Neural cell (in vitro differentiated cells): ENCODE measurements around the gene KLK4. TPM values are rescaled to one million over a fixed set of nuclear protein-coding genes. Genes with fewer than 3 reads are reported as not detected.

ENCODE experiments used
- H2AFZ ChIP-seq: fragments of 200-600, 300-800 bp; sonication (generic), shearing (Covaris generic); 2 replicates; pipeline ENCODE4 v1.6.0; 2014; ENCODE audit warnings: low read depth, mild to moderate bottlenecking, antibody characterized with exemption, low read length, moderate library complexity
- H3F3A ChIP-seq: fragments of 200-600 bp; shearing (Covaris generic); 2 replicates; pipeline ENCODE4 v1.6.1; 2016; ENCODE audit warnings: mild to moderate bottlenecking, moderate library complexity, mixed read lengths, antibody characterized with exemption, low read length; ENCODE audit not compliant: insufficient read depth, poor library complexity, severe bottlenecking
- H3K27ac ChIP-seq: fragments of 200-600, 300-800 bp; sonication (generic), shearing (Covaris generic); 2 replicates; pipeline ENCODE4 v1.5.1; 2014; ENCODE audit warnings: mild to moderate bottlenecking, low read length, moderate library complexity
- H3K27me3 ChIP-seq: fragments of 300-800, 200-600 bp; sonication (generic), shearing (Covaris generic); 2 replicates; pipeline ENCODE4 v1.6.0; 2014; ENCODE audit warnings: mild to moderate bottlenecking, low read depth, low read length, moderate library complexity; ENCODE audit not compliant: insufficient read depth
- H3K36me3 ChIP-seq: fragments of 300-800, 200-600 bp; sonication (generic), shearing (Covaris generic); 2 replicates; pipeline ENCODE4 v1.5.1; 2014; ENCODE audit warnings: mild to moderate bottlenecking, antibody characterized with exemption, low read length, moderate library complexity; ENCODE audit not compliant: insufficient read depth
- H3K4me2 ChIP-seq: fragments of 300-800, 200-600 bp; sonication (generic), shearing (Covaris generic); 2 replicates; pipeline ENCODE4 v1.6.0; 2014; ENCODE audit warnings: mild to moderate bottlenecking, low read length
- H3K4me3 ChIP-seq: fragments of 300-800, 200-600 bp; sonication (generic), shearing (Covaris generic); 2 replicates; pipeline ENCODE4 v1.5.1; 2014; ENCODE audit warnings: mild to moderate bottlenecking, low read length, moderate library complexity
- H3K79me2 ChIP-seq: fragments of 200-600 bp; shearing (Covaris generic); replicated peaks from 2 replicates; pipeline ENCODE4 v1.6.0; 2014; ENCODE audit warnings: mild to moderate bottlenecking, low read length, moderate library complexity; ENCODE audit not compliant: insufficient read depth
- H3K9ac ChIP-seq: fragments of 300-800, 200-600 bp; sonication (generic), shearing (Covaris generic); 2 replicates; pipeline ENCODE4 v1.6.1; 2016; ENCODE audit warnings: mild to moderate bottlenecking, low read length, mixed read lengths
- H3K9me2 ChIP-seq: fragments of 200-600 bp; shearing (Covaris generic); 2 replicates; pipeline ENCODE4 v1.6.1; 2016; ENCODE audit warnings: mild to moderate bottlenecking, low read length, mixed read lengths; ENCODE audit not compliant: insufficient read depth
- H3K9me3 ChIP-seq: fragments of 200-600, 300-800 bp; sonication (generic), shearing (Covaris generic); 2 replicates; pipeline ENCODE4 v1.6.1; 2016; ENCODE audit warnings: mild to moderate bottlenecking, mixed run types, low read length, moderate library complexity, mixed read lengths
- H4K20me1 ChIP-seq: fragments of 200-600 bp; shearing (Covaris generic); 2 replicates; pipeline ENCODE4 v1.6.1; 2016; ENCODE audit warnings: mild to moderate bottlenecking, mixed run types; ENCODE audit not compliant: insufficient read depth
- EP300 ChIP-seq: fragments of 450-650 bp; conservative IDR thresholded peaks from 2 replicates; pipeline ENCODE4 v1.6.1; 2014; ENCODE audit warnings: antibody characterized with exemption, mild to moderate bottlenecking, moderate library complexity; ENCODE audit not compliant: poor library complexity, severe bottlenecking
- EZH2 ChIP-seq: fragments of 200-600, 300-800 bp; shearing (Covaris generic), sonication (generic); IDR thresholded peaks from 2 replicates; pipeline ENCODE4 v1.6.1; 2014; ENCODE audit warnings: antibody characterized with exemption, low read length, borderline replicate concordance, mild to moderate bottlenecking; ENCODE audit not compliant: insufficient read depth, poor library complexity, severe bottlenecking
- MXI1 ChIP-seq: fragments of 450-650 bp; conservative IDR thresholded peaks from 2 replicates; pipeline ENCODE4 v1.6.1; 2014; ENCODE audit warnings: antibody characterized with exemption, mild to moderate bottlenecking; ENCODE audit not compliant: poor library complexity, severe bottlenecking
- POLR2AphosphoS5 ChIP-seq: IDR thresholded peaks from 2 replicates; pipeline ENCODE4 v1.6.1; 2012
- RAD21 ChIP-seq: fragments of 450-650 bp; conservative IDR thresholded peaks from 2 replicates; pipeline ENCODE4 v1.6.1; 2014; ENCODE audit warnings: antibody characterized with exemption, mild to moderate bottlenecking, moderate library complexity
- SMC3 ChIP-seq: fragments of 450-650 bp; conservative IDR thresholded peaks from 2 replicates; pipeline ENCODE4 v1.6.1; 2014; ENCODE audit warnings: antibody characterized with exemption, mild to moderate bottlenecking, moderate library complexity; ENCODE audit not compliant: poor library complexity
- TAF1 ChIP-seq: IDR thresholded peaks from 2 replicates; pipeline ENCODE4 v1.6.1; 2012; ENCODE audit warnings: low read depth
- polyA plus RNA-seq: library from polyadenylated mRNA; depleted of rRNA; stranded (reverse); fragments of >200 nt; gene quantifications from 2 replicates; pipeline ENCODE4 v1.2.3, GENCODE V29; 2014
- TF ChIP-seq, protein P1 (sequence below): fragments of 450-650 bp; IDR thresholded peaks from 2 replicates; pipeline ENCODE4 v1.5.1; 2014; ENCODE audit warnings: antibody characterized with exemption, mild to moderate bottlenecking, moderate library complexity; ENCODE audit not compliant: poor library complexity, severe bottlenecking
- TF ChIP-seq, protein P2 (sequence below): IDR thresholded peaks from 2 replicates; pipeline ENCODE4 v1.6.1; 2012; ENCODE audit warnings: borderline replicate concordance

The KLK4 gene
- polyA plus RNA-seq, 1 donor from 2014 or later, result not detected

DNA sequence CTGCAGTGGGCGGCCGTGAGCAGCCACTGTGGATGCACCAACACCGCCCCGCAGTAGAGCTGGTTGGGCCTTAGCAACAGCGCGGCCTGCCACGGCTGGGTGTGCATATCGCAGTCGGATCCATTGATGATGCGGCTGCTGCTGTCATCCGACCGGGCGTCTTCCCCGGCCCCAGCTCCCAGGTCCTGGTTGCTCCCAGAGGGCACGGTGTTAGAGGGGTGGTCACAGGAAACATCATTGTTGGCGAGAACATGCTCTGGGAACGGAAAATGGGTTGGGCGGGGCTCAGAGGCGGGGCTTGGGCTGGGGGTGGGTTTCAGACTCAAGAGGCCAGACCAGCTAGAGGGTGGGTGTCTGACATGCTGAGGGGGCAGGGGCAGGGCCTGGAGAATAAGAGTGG lies 38.7 kb upstream of the KLK4 start:
- H3K9me2 ChIP-seq, result no peaks in the 10 kb centered on the region
- no peaks in the 10 kb centered on the region for H3K79me2 ChIP-seq
- H3K4me3 ChIP-seq, result no peak overlapping the region
- H2AFZ ChIP-seq, result no peak overlapping the region
- H3K36me3 ChIP-seq, result no peaks in the 10 kb centered on the region
- TF ChIP-seq SMC3 (no peak), EP300 (no peak), RAD21 (no peak), MXI1 (no peak), TAF1 (no peak), EZH2 (no peak), POLR2AphosphoS5 (no peak)
- TF ChIP-seq, protein P1, sequence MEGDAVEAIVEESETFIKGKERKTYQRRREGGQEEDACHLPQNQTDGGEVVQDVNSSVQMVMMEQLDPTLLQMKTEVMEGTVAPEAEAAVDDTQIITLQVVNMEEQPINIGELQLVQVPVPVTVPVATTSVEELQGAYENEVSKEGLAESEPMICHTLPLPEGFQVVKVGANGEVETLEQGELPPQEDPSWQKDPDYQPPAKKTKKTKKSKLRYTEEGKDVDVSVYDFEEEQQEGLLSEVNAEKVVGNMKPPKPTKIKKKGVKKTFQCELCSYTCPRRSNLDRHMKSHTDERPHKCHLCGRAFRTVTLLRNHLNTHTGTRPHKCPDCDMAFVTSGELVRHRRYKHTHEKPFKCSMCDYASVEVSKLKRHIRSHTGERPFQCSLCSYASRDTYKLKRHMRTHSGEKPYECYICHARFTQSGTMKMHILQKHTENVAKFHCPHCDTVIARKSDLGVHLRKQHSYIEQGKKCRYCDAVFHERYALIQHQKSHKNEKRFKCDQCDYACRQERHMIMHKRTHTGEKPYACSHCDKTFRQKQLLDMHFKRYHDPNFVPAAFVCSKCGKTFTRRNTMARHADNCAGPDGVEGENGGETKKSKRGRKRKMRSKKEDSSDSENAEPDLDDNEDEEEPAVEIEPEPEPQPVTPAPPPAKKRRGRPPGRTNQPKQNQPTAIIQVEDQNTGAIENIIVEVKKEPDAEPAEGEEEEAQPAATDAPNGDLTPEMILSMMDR, result no peak
- TF ChIP-seq, protein P2, sequence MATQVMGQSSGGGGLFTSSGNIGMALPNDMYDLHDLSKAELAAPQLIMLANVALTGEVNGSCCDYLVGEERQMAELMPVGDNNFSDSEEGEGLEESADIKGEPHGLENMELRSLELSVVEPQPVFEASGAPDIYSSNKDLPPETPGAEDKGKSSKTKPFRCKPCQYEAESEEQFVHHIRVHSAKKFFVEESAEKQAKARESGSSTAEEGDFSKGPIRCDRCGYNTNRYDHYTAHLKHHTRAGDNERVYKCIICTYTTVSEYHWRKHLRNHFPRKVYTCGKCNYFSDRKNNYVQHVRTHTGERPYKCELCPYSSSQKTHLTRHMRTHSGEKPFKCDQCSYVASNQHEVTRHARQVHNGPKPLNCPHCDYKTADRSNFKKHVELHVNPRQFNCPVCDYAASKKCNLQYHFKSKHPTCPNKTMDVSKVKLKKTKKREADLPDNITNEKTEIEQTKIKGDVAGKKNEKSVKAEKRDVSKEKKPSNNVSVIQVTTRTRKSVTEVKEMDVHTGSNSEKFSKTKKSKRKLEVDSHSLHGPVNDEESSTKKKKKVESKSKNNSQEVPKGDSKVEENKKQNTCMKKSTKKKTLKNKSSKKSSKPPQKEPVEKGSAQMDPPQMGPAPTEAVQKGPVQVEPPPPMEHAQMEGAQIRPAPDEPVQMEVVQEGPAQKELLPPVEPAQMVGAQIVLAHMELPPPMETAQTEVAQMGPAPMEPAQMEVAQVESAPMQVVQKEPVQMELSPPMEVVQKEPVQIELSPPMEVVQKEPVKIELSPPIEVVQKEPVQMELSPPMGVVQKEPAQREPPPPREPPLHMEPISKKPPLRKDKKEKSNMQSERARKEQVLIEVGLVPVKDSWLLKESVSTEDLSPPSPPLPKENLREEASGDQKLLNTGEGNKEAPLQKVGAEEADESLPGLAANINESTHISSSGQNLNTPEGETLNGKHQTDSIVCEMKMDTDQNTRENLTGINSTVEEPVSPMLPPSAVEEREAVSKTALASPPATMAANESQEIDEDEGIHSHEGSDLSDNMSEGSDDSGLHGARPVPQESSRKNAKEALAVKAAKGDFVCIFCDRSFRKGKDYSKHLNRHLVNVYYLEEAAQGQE, result no peak
- H3K27ac ChIP-seq, result no peak overlapping the region
- H4K20me1 ChIP-seq, result no peaks in the 10 kb centered on the region
- peaks cover 3% of the 10 kb centered on the region for H3K9me3 ChIP-seq
- H3K27me3 ChIP-seq, result no peaks in the 10 kb centered on the region
- H3K9ac ChIP-seq, result no peak overlapping the region
- no peaks in the 10 kb centered on the region for H3F3A ChIP-seq
- H3K4me2 ChIP-seq, result no peak overlapping the region

- Histone ChIP-seq H2AFZ (no peak overlapping the region), H3K27me3 (no peaks in the 10 kb centered on the region), H3K9me2 (no peaks in the 10 kb centered on the region), H3K9ac (no peak overlapping the region), H3K9me3 (peaks cover 3% of the 10 kb centered on the region), H3F3A (no peaks in the 10 kb centered on the region), H4K20me1 (no peaks in the 10 kb centered on the region), H3K27ac (no peak overlapping the region), H3K4me3 (no peak overlapping the region), H3K79me2 (no peaks in the 10 kb centered on the region), H3K4me2 (no peak overlapping the region), H3K36me3 (no peaks in the 10 kb centered on the region)
- TF ChIP-seq POLR2AphosphoS5 (no peak), MXI1 (no peak), SMC3 (no peak), EP300 (no peak), TAF1 (no peak), RAD21 (no peak), EZH2 (no peak)
- TF ChIP-seq, protein P2, result no peak
- TF ChIP-seq, protein P1, result no peak
Measured at GRCh38 chr19:50947123-50947522, 35.9 kb upstream of the KLK4 start.
